ENCODE data around the gene NRXN2. TPM values are rescaled to one million over a fixed set of nuclear protein-coding genes. Genes with fewer than 3 reads are reported as not detected.

NRXN2 gene
- total and polyA plus RNA-seq, 3 donors from 2014 or later: 32.6 to 46.8 (median 40.1) TPM

- Histone ChIP-seq H3K27me3 (no peaks in the 10 kb centered on the region), H3K9me3 (no peaks in the 10 kb centered on the region), H3K4me3 (no peak overlapping the region), H3K27ac (no peak overlapping the region), H3K4me1 (peaks cover 26% of the 10 kb centered on the region), H3K36me3 (ENCODE audit: low read depth, missing control alignments) (no peaks in the 10 kb centered on the region)
- WGBS, 2 donors: 92 to 93% methylated on average over 13 to 18 of the region's 18 CpGs
- intact Hi-C loops (cut with DNase I; ENCODE audit: low total_unique reads): no loop called here
- TF ChIP-seq, protein P1, sequence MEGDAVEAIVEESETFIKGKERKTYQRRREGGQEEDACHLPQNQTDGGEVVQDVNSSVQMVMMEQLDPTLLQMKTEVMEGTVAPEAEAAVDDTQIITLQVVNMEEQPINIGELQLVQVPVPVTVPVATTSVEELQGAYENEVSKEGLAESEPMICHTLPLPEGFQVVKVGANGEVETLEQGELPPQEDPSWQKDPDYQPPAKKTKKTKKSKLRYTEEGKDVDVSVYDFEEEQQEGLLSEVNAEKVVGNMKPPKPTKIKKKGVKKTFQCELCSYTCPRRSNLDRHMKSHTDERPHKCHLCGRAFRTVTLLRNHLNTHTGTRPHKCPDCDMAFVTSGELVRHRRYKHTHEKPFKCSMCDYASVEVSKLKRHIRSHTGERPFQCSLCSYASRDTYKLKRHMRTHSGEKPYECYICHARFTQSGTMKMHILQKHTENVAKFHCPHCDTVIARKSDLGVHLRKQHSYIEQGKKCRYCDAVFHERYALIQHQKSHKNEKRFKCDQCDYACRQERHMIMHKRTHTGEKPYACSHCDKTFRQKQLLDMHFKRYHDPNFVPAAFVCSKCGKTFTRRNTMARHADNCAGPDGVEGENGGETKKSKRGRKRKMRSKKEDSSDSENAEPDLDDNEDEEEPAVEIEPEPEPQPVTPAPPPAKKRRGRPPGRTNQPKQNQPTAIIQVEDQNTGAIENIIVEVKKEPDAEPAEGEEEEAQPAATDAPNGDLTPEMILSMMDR (IDR thresholded peaks at IDR 0.05): no peak
- TF ChIP-seq POLR2A (IDR thresholded peaks at IDR 0.05): no peak
- no peak for DNase-seq
Observed at GRCh38 chr11:64685536-64685935, 37.5 kb downstream of the NRXN2 start.

- 77 to 89% methylated on average over 7 to 8 of the region's 8 CpGs for WGBS, 2 donors
- Histone ChIP-seq H3K4me3 (no peak overlapping the region), H3K36me3 (ENCODE audit: low read depth, missing control alignments) (no peaks in the 10 kb centered on the region), H3K9me3 (no peaks in the 10 kb centered on the region), H3K27ac (no peak overlapping the region), H3K4me1 (peaks cover 21% of the 10 kb centered on the region), H3K27me3 (no peaks in the 10 kb centered on the region)
- DNase-seq: no peak
- TF ChIP-seq POLR2A (IDR thresholded peaks at IDR 0.05): no peak
- intact Hi-C loops (cut with DNase I; ENCODE audit: low total_unique reads): no loop called here
Observed at GRCh38 chr11:64684357-64684756, 38.6 kb downstream of the NRXN2 start.

GRCh38 chr11:64681171-64681570 lies 41.8 kb downstream of the NRXN2 start:
- Histone ChIP-seq H3K27me3 (no peaks in the 10 kb centered on the region), H3K4me3 (no peak overlapping the region), H3K27ac (no peak overlapping the region), H3K9me3 (no peaks in the 10 kb centered on the region), H3K4me1 (no peaks in the 10 kb centered on the region), H3K36me3 (ENCODE audit: low read depth, missing control alignments) (no peaks in the 10 kb centered on the region)
- intact Hi-C loops (cut with DNase I; ENCODE audit: low total_unique reads): no loop called here
- DNase-seq: no peak
- WGBS, 2 donors: 87 to 91% methylated on average over 4 of the region's 4 CpGs
- TF ChIP-seq POLR2A (IDR thresholded peaks at IDR 0.05): no peak
- TF ChIP-seq, protein P1 (IDR thresholded peaks at IDR 0.05): no peak

- intact Hi-C loops (cut with DNase I; ENCODE audit: low total_unique reads): no loop called here
- H3K27ac ChIP-seq: no peak overlapping the region
- H3K36me3 ChIP-seq (ENCODE audit: low read depth, missing control alignments): no peaks in the 10 kb centered on the region
- no peak for DNase-seq
- H3K4me1 ChIP-seq: peaks cover 11% of the 10 kb centered on the region
- no peak overlapping the region for H3K4me3 ChIP-seq
- H3K9me3 ChIP-seq: no peaks in the 10 kb centered on the region
- 41 to 92% methylated on average over 1 to 2 of the region's 2 CpGs for whole genome bisulfite sequencing, 2 donors
- no peak for TF ChIP-seq POLR2A (IDR thresholded peaks at IDR 0.05)
- TF ChIP-seq, protein P1 (IDR thresholded peaks at IDR 0.05): no peak
- H3K27me3 ChIP-seq: no peaks in the 10 kb centered on the region
Observed at GRCh38 chr11:64679846-64680245, 43.2 kb downstream of the NRXN2 start.

GRCh38 chr11:64677441-64678023 lies 45.5 kb downstream of the NRXN2 start:
- no peak for DNase-seq
- no peak for TF ChIP-seq POLR2A (IDR thresholded peaks at IDR 0.05)
- TF ChIP-seq, protein P1 (IDR thresholded peaks at IDR 0.05): no peak
- Histone ChIP-seq H3K4me1 (peaks cover 18% of the 10 kb centered on the region), H3K36me3 (ENCODE audit: low read depth, missing control alignments) (no peaks in the 10 kb centered on the region), H3K4me3 (no peak overlapping the region), H3K27me3 (no peaks in the 10 kb centered on the region), H3K9me3 (no peaks in the 10 kb centered on the region), H3K27ac (no peak overlapping the region)
- 90 to 95% methylated on average over 6 of the region's 6 CpGs for WGBS, 2 donors
- intact Hi-C loops (cut with DNase I; ENCODE audit: low total_unique reads): no loop called here
